GM19452 (cell line): ENCODE results near the gene FBXL20.
"Not testable (repeated sequence)": the region's sequence is repeated elsewhere in the genome, so short reads cannot be mapped to it uniquely, and the experiment has no call there.

Experiments
- ATAC-seq: cut with Tn5 transposase; IDR thresholded peaks from one replicate; pipeline ENCODE4 v1.9.1; 2021; ENCODE audit not compliant: unreplicated experiment

The FBXL20 gene

GRCh38 chr17:39261286-39261685 is 140.1 kb downstream of the FBXL20 start:
- no peak for ATAC-seq

GRCh38 chr17:39252788-39253460 is 148.5 kb downstream of the FBXL20 start:
- ATAC-seq = no peak

- no peak for ATAC-seq
Measured at GRCh38 chr17:39251997-39252396, 149.4 kb downstream of the FBXL20 start.

GRCh38 chr17:39250076-39250475 is 151.3 kb downstream of the FBXL20 start:
- not testable (repeated sequence) for ATAC-seq

- ATAC-seq = no peak
Measured at GRCh38 chr17:39246274-39246673, 155.2 kb downstream of the FBXL20 start.

- ATAC-seq = no peak
Measured at GRCh38 chr17:39244600-39245570, 156.5 kb downstream of the FBXL20 start.

- ATAC-seq = no peak
Measured at GRCh38 chr17:39244016-39244599, 157.3 kb downstream of the FBXL20 start.

GRCh38 chr17:39243155-39243554 is 158.3 kb downstream of the FBXL20 start:
- no peak for ATAC-seq

- no peak for ATAC-seq
Measured at GRCh38 chr17:39240631-39241030, 160.8 kb downstream of the FBXL20 start.

GRCh38 chr17:39239640-39240314 is 161.6 kb downstream of the FBXL20 start:
- ATAC-seq = no peak

GRCh38 chr17:39238311-39238972 is 163.0 kb downstream of the FBXL20 start:
- no peak for ATAC-seq

GRCh38 chr17:39237586-39237985 is 163.8 kb downstream of the FBXL20 start:
- no peak for ATAC-seq

- no peak for ATAC-seq
Measured at GRCh38 chr17:39236981-39237441, 164.4 kb downstream of the FBXL20 start.

GRCh38 chr17:39236450-39236927 is 164.9 kb downstream of the FBXL20 start:
- ATAC-seq = no peak

- no peak for ATAC-seq
Measured at GRCh38 chr17:39235555-39236449, 165.6 kb downstream of the FBXL20 start.

- no peak for ATAC-seq
Measured at GRCh38 chr17:39231591-39232551, 169.6 kb downstream of the FBXL20 start.

- no peak for ATAC-seq
Measured at GRCh38 chr17:39231091-39231561, 170.3 kb downstream of the FBXL20 start.

GRCh38 chr17:39230361-39230760 is 171.1 kb downstream of the FBXL20 start:
- no peak for ATAC-seq
